CD4-positive, CD25-positive, alpha-beta regulatory T cell (primary cell): ENCODE results near the gene GTF2B. TPM values are rescaled to one million over a fixed set of nuclear protein-coding genes. Genes with fewer than 3 reads are reported as not detected.
"Not testable (repeated sequence)": the region's sequence is repeated elsewhere in the genome, so short reads cannot be mapped to it uniquely, and the experiment has no call there.

ENCODE experiments used
- ATAC-seq, 2 donors: fragments of 150-1000 bp; cut with Tn5 transposase; one replicate each; pipeline ENCODE4 v1.10.0; 2021; ENCODE audit warnings: low read depth in 2 of 2, moderate number of reproducible peaks in 2 of 2, moderate library complexity in 1 of 2
- DNase-seq, 3 donors: peaks; one replicate each; pipeline versions ENCODE4 v3.0.0 to v3.0.0-alpha.2; 2012 to 2022; ENCODE audit warnings: mixed read lengths in 1 of 3
- H3K27ac ChIP-seq: one replicate; pipeline ENCODE4 v1.7.0; 2013; ENCODE audit warnings: mild to moderate bottlenecking, low read length; ENCODE audit not compliant: insufficient read depth, poor library complexity, severe bottlenecking
- H3K27me3 ChIP-seq: one replicate; pipeline ENCODE4 v1.7.0; 2013; ENCODE audit warnings: low read length; ENCODE audit not compliant: control insufficient read depth, insufficient read depth
- H3K36me3 ChIP-seq: one replicate; pipeline ENCODE4 v1.7.0; 2013; ENCODE audit warnings: mild to moderate bottlenecking, low read length, moderate library complexity; ENCODE audit not compliant: control insufficient read depth, insufficient read depth
- H3K4me1 ChIP-seq: 2 replicates; pipeline ENCODE4 v1.7.0; 2013; ENCODE audit warnings: mild to moderate bottlenecking, low read length; ENCODE audit not compliant: insufficient read depth, control insufficient read depth, poor library complexity, severe bottlenecking
- H3K4me3 ChIP-seq: one replicate; pipeline ENCODE4 v1.7.0; 2013; ENCODE audit warnings: low read depth, mild to moderate bottlenecking, low read length, moderate library complexity
- H3K9me3 ChIP-seq, 2 experiments: 1 replicate in 1 of 2; 2 replicates in 1 of 2; pipeline ENCODE4 v1.7.0; 2013; ENCODE audit warnings: low read length in 2 of 2, mild to moderate bottlenecking in 1 of 2, moderate library complexity in 1 of 2; ENCODE audit not compliant: control insufficient read depth in 2 of 2
- H3K27ac Mint-ChIP-seq, 3 donors: one replicate each; pipeline ENCODE4 v1.8.0; 2020 to 2022; ENCODE audit warnings: mild to moderate bottlenecking in 3 of 3, mixed read lengths in 3 of 3, moderate library complexity in 2 of 3
- H3K27me3 Mint-ChIP-seq: one replicate; pipeline ENCODE4 v1.8.0; 2022; ENCODE audit warnings: mild to moderate bottlenecking, mixed read lengths
- H3K36me3 Mint-ChIP-seq: one replicate; pipeline ENCODE4 v1.8.0; 2020; ENCODE audit warnings: mixed read lengths
- H3K4me1 Mint-ChIP-seq, 4 donors: one replicate each; pipeline ENCODE4 v1.8.0; 2020 to 2022; ENCODE audit warnings: mixed read lengths in 4 of 4, mild to moderate bottlenecking in 1 of 4
- H3K4me3 Mint-ChIP-seq, 4 donors: one replicate each; pipeline ENCODE4 v1.8.0; 2020 to 2022; ENCODE audit warnings: mild to moderate bottlenecking in 4 of 4, mixed read lengths in 4 of 4, moderate library complexity in 3 of 4
- H3K9me3 Mint-ChIP-seq, 7 donors: one replicate each; pipeline ENCODE4 v1.8.0; 2020 to 2022; ENCODE audit warnings: mixed read lengths in 7 of 7, mild to moderate bottlenecking in 3 of 7, moderate library complexity in 2 of 7
- polyA plus RNA-seq, 4 donors: library from polyadenylated mRNA; unstranded; fragments of 300-500 nt; fragmentation: Illumina TruSeq; gene quantifications; one replicate each; pipeline ENCODE4 v1.2.3, GENCODE V29; 2021
- total RNA-seq: library from RNA; stranded (reverse); gene quantifications from one replicate; pipeline ENCODE4 v1.2.3, GENCODE V29; 2022

The GTF2B gene
- total and polyA plus RNA-seq, 5 donors from 2014 or later: 66.0 to 89.4 (median 73.9) TPM

DNA sequence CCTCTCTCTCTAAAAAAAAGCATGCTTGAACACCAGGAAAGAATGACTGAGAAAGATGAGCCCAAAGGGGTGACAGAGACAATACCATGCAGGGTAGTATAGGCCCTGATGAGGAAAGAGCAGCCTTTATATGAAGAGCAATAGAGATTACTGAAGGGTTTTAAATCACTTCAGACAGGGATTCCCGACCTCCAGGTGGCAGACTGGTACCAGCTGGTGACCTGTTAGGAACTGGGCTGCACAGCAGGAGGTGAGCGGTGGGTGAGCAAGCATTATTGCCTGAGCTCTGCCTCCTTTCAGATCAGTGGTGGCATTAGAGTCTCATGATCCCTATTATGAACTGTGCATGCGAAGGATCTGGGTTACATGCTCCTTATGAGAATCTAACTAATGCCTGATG lies 30.8 kb upstream of the GTF2B start:
- H3K4me3 ChIP-seq: no peak overlapping the region
- no peak overlapping the region for H3K27ac ChIP-seq
- H3K27me3 Mint-ChIP-seq: no peaks in the 10 kb centered on the region
- H3K27me3 ChIP-seq: no peaks in the 10 kb centered on the region
- no peak for DNase-seq
- H3K4me1 Mint-ChIP-seq: no peaks in the 10 kb centered on the region
- H3K9me3 Mint-ChIP-seq: peaks cover 0 to 24% (median 12%) of the 10 kb centered on the region in 7 donors
- H3K27ac Mint-ChIP-seq: no peak overlapping the region
- no peak overlapping the region for H3K4me3 Mint-ChIP-seq
- peaks cover 51% of the 10 kb centered on the region for H3K36me3 ChIP-seq
- no peak for ATAC-seq
- H3K4me1 ChIP-seq: no peaks in the 10 kb centered on the region
- H3K9me3 ChIP-seq: peaks cover 12 to 21% of the 10 kb centered on the region in 2 experiments
- peaks cover 57% of the 10 kb centered on the region for H3K36me3 Mint-ChIP-seq

DNA sequence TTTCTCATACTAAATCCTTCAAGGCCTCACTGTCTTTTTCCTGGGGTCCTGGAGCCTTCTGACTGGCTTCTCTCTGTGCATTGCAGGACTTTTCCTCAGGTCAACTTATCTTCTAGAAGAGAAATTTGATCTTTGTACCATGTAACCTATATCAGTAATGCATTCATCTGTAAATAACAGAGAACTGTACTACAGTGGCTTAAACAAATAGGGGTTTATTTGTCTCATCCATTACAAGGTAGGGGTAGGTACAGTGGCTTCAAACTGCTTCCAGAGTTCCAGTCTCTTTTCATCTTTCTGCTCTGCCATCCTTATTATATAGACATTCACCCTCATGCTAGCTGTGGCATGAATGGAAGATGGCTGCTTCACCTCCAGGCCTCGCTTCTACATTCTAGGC lies 29.5 kb upstream of the GTF2B start:
- peaks cover 18 to 33% of the 10 kb centered on the region in 2 experiments for H3K9me3 ChIP-seq
- DNase-seq (no peak), ATAC-seq (no peak)
- Mint-ChIP-seq H3K4me1 (peaks cover 0 to 7% (median 0%) of the 10 kb centered on the region in 4 donors), H3K9me3 (peaks cover 0 to 37% (median 24%) of the 10 kb centered on the region in 7 donors), H3K27me3 (no peaks in the 10 kb centered on the region), H3K27ac (no peak overlapping the region), H3K4me3 (no peak overlapping the region), H3K36me3 (peaks cover 55% of the 10 kb centered on the region)
- no peaks in the 10 kb centered on the region for H3K27me3 ChIP-seq
- H3K27ac ChIP-seq: no peak overlapping the region
- H3K36me3 ChIP-seq: peaks cover 51% of the 10 kb centered on the region
- H3K4me3 ChIP-seq: no peak overlapping the region
- H3K4me1 ChIP-seq: no peaks in the 10 kb centered on the region

DNA sequence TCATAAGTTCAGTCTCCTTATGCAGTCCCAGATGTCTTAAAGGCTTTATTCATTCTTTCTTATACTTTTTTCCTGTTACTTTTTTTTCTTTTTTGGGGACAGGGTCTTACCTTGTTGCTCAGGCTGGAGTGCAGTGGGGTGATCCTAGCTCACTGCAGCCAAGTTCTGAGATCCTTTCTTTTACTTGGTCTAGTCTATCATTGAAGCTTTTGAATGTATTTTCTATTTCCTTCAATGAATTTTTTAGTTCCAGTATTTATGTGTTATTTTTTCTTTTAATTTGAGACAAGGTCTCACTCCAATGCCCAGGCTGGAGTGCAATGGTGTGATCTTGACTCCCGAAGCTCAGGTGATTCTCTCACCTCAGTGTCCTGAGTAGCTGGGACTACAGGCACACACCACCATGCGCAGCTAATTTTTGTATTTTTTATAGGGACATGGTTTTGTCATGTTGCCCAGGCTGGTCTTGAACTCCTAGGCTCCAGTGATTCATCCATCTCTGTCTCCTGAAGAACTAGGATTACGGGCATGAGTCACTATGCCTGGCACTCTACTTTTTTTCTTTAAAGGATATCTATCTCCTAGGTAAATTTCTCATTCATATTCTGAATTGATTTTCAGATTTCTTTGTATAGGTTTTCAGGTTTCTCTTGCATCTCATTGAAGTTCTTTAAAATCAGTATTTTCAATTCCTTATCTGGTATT lies 26.1 kb upstream of the GTF2B start:
- DNase-seq (no peak), ATAC-seq (no peak)
- H3K27me3 ChIP-seq: no peaks in the 10 kb centered on the region
- no peaks in the 10 kb centered on the region for H3K4me1 ChIP-seq
- H3K27ac ChIP-seq: no peak overlapping the region
- peaks cover 24 to 35% of the 10 kb centered on the region in 2 experiments for H3K9me3 ChIP-seq
- peaks cover 8% of the 10 kb centered on the region for H3K27me3 Mint-ChIP-seq
- peaks cover 39% of the 10 kb centered on the region for H3K36me3 Mint-ChIP-seq
- H3K36me3 ChIP-seq: peaks cover 32% of the 10 kb centered on the region
- H3K27ac Mint-ChIP-seq: no peak overlapping the region
- no peak overlapping the region for H3K4me3 ChIP-seq
- peaks cover 0 to 7% (median 0%) of the 10 kb centered on the region in 4 donors for H3K4me1 Mint-ChIP-seq
- H3K4me3 Mint-ChIP-seq: no peak overlapping the region
- peaks cover 0 to 54% (median 22%) of the 10 kb centered on the region in 7 donors for H3K9me3 Mint-ChIP-seq

DNA sequence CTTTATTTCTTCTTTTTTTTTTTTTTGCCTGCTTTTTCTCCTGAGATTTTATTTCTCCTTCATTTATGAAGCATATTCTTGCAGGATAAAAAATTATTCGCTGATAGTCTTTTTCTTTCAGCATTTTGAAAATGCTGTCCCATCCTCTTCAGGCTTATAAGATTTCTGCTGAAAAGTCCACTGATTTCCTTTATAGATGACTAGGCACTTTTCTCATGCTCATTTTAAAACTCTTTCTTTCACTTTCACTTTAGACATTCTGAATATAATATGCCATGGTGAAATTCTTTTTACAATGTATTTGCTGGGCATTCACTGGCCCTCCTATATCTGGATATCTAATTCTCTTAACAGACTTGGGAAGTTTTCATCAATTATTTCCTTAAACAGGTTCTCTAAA lies 25.5 kb upstream of the GTF2B start:
- no peaks in the 10 kb centered on the region for H3K27me3 ChIP-seq
- H3K36me3 Mint-ChIP-seq: peaks cover 35% of the 10 kb centered on the region
- ATAC-seq: no peak
- DNase-seq: peak in 1 of 3 donors; percentile 27
- peaks cover 28% of the 10 kb centered on the region for H3K36me3 ChIP-seq
- H3K27ac Mint-ChIP-seq: no peak overlapping the region
- peaks cover 8% of the 10 kb centered on the region for H3K27me3 Mint-ChIP-seq
- no peak overlapping the region for H3K27ac ChIP-seq
- H3K4me1 ChIP-seq: no peaks in the 10 kb centered on the region
- H3K4me1 Mint-ChIP-seq: peaks cover 0 to 7% (median 3%) of the 10 kb centered on the region in 4 donors
- no peak overlapping the region for H3K4me3 Mint-ChIP-seq
- peaks cover 0 to 54% (median 22%) of the 10 kb centered on the region in 7 donors for H3K9me3 Mint-ChIP-seq
- H3K9me3 ChIP-seq: peaks cover 24 to 35% of the 10 kb centered on the region in 2 experiments
- no peak overlapping the region for H3K4me3 ChIP-seq

DNA sequence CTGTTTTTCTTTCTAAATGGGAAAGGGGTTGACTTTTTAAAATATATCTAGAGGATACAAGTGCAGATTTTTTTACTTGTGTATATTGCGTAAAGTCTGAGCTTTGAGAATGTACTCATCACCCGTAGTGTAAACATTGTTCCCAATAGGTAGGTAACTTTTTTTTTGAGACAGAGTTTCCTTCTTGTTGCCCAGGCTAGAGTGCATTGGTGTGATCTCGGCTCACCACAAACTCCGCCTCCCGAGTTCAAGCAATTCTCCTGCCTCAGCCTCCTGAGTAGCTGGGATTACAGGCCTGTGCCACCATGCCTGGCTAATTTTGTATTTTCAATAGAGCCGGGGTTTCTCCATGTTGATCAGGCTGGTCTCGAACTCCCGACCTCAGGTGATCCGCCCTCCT lies 20.4 kb upstream of the GTF2B start:
- not testable (repeated sequence) for ATAC-seq, H3K36me3 ChIP-seq, H3K9me3 ChIP-seq, H3K4me3 ChIP-seq, H3K4me3 Mint-ChIP-seq, H3K4me1 ChIP-seq, H3K27me3 ChIP-seq, DNase-seq, H3K36me3 Mint-ChIP-seq, H3K27ac Mint-ChIP-seq, H3K27ac ChIP-seq
- H3K27me3 Mint-ChIP-seq: peaks cover 12% of the 10 kb centered on the region
- H3K9me3 Mint-ChIP-seq: peaks cover 0 to 27% (median 8%) of the 10 kb centered on the region in 7 donors
- H3K4me1 Mint-ChIP-seq: peaks cover 0 to 11% (median 3%) of the 10 kb centered on the region in 4 donors

DNA sequence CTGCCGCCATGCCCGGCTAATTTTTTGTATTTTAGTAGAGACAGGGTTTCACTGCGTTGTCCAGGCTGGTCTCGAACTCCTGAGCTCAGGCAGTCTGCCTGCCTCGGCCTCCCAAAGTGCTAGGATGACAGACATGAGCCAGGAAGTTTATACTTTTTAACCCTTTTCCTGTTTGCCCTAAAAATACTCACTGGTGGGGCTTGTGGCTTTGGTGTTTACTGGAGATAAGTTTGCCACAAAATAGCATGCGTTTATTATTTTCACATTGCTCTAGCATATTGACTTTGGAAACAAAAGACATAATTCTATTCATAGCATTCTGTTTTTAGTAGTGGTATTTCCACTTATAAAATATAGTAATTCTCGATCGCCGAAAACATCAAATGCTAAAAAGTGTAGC lies 19.8 kb upstream of the GTF2B start:
- no peak for DNase-seq
- no peak overlapping the region for H3K27ac ChIP-seq
- H3K9me3 ChIP-seq: peaks cover 4 to 7% of the 10 kb centered on the region in 2 experiments
- Mint-ChIP-seq H3K4me3 (no peak overlapping the region), H3K9me3 (peaks cover 0 to 20% (median 6%) of the 10 kb centered on the region in 7 donors), H3K27ac (no peak overlapping the region), H3K36me3 (peaks cover 7% of the 10 kb centered on the region), H3K4me1 (peaks cover 0 to 11% (median under 1%) of the 10 kb centered on the region in 4 donors), H3K27me3 (peaks cover 12% of the 10 kb centered on the region)
- no peak overlapping the region for H3K4me3 ChIP-seq
- H3K36me3 ChIP-seq: no peaks in the 10 kb centered on the region
- H3K4me1 ChIP-seq: no peaks in the 10 kb centered on the region
- no peak for ATAC-seq
- no peaks in the 10 kb centered on the region for H3K27me3 ChIP-seq

DNA sequence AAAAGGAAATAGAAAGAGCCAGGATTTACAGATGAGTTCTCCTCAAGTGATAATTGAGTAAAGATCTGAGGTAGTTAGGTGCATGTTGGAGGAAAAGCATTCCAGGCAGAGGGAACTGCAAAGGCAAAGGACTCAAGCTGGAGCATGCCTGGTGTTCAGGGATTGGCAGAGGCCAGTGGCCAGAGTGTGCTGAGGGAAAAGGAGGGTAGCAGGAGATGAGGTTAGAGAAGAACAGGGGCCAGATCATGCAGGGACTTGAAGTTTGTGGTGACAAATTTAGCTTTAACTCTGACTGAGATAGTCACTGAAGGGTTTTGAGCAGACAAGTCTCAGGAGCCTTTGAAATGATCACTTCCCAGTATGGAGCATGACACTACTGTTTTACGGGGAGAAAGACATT lies 19.0 kb upstream of the GTF2B start:
- no peak for ATAC-seq
- H3K4me3 ChIP-seq: no peak overlapping the region
- no peak for DNase-seq
- H3K4me1 ChIP-seq: no peaks in the 10 kb centered on the region
- Mint-ChIP-seq H3K36me3 (peaks cover 2% of the 10 kb centered on the region), H3K9me3 (peaks cover 0 to 13% (median 3%) of the 10 kb centered on the region in 7 donors), H3K4me3 (no peak overlapping the region), H3K4me1 (peaks cover 0 to 11% (median under 1%) of the 10 kb centered on the region in 4 donors), H3K27me3 (peaks cover 12% of the 10 kb centered on the region), H3K27ac (no peak overlapping the region)
- peaks cover 0 to 3% of the 10 kb centered on the region in 2 experiments for H3K9me3 ChIP-seq
- no peak overlapping the region for H3K27ac ChIP-seq
- no peaks in the 10 kb centered on the region for H3K36me3 ChIP-seq
- no peaks in the 10 kb centered on the region for H3K27me3 ChIP-seq

DNA sequence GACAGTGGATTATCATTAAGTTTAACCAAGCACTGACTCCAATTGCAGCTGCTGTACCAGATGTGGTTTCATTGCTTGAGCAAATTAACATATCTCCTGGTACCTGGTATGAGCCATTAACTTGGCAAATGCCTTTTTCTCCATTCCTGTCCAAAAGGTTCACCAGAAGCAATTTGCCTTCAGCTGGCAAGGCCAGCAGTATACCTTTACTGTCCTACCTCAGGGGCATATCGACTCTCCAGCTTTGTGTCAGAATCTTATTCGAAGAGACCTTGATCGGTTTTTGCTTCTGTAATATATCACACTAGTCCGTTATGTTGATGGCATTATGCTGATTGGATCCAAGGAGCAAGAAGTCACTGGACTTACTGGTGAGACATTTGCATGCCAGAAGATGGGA lies 9.5 kb upstream of the GTF2B start:
- H3K27me3 ChIP-seq: no peaks in the 10 kb centered on the region
- H3K9me3 Mint-ChIP-seq: no peaks in the 10 kb centered on the region
- H3K36me3 ChIP-seq: no peaks in the 10 kb centered on the region
- no peaks in the 10 kb centered on the region for H3K4me1 ChIP-seq
- no peak overlapping the region for H3K27ac Mint-ChIP-seq
- no peaks in the 10 kb centered on the region for H3K27me3 Mint-ChIP-seq
- H3K4me3 ChIP-seq: no peak overlapping the region
- H3K4me1 Mint-ChIP-seq: no peaks in the 10 kb centered on the region
- ATAC-seq: no peak
- H3K36me3 Mint-ChIP-seq: no peaks in the 10 kb centered on the region
- no peak for DNase-seq
- no peak overlapping the region for H3K4me3 Mint-ChIP-seq
- no peak overlapping the region for H3K27ac ChIP-seq
- no peaks in the 10 kb centered on the region for H3K9me3 ChIP-seq
